ENCODE measurements around the gene ALAS1.

DNA sequence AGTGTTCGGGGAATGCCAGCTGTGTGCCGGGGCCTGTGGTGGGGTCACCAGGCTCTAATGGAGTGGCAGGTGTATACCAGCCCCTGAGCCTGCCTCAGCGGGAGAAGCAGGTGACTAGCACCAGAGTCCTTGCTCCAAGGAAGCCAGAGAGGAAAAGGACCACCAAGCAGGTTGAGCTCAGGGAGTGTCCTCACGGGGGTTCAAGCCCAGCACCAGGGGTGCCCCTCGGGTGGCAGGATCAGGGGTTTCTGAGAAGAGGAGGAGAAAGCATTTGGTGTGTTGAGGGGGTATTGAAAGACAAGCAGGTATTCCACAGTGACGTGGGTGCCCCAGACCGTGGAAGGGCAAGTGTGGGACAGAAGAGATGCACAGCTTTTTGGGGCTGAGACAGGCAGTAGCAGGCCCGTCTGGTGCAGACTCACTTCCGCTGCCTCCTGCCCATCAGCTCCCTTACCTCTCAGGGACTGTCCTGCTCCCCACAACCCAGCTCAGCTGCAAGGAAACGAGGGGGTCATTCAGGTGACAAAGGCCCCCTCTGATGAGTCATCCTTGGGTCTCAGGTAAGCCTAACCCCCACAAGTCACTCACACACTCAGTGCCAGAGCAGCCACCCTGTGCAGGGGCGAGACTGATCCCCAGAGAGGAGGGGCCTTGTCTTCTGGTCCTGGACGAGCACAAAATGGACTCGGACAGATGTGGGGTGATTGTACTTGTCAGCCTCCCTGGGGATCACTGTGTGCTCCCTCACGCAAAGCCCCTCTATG, 22.4 kb upstream of the ALAS1 start:
- TF ChIP-seq, protein P1, sequence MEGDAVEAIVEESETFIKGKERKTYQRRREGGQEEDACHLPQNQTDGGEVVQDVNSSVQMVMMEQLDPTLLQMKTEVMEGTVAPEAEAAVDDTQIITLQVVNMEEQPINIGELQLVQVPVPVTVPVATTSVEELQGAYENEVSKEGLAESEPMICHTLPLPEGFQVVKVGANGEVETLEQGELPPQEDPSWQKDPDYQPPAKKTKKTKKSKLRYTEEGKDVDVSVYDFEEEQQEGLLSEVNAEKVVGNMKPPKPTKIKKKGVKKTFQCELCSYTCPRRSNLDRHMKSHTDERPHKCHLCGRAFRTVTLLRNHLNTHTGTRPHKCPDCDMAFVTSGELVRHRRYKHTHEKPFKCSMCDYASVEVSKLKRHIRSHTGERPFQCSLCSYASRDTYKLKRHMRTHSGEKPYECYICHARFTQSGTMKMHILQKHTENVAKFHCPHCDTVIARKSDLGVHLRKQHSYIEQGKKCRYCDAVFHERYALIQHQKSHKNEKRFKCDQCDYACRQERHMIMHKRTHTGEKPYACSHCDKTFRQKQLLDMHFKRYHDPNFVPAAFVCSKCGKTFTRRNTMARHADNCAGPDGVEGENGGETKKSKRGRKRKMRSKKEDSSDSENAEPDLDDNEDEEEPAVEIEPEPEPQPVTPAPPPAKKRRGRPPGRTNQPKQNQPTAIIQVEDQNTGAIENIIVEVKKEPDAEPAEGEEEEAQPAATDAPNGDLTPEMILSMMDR (conservative IDR thresholded peaks at IDR 0.05; ENCODE audit: low read depth, low read length), result no peak
- TF ChIP-seq EZH2 (IDR thresholded peaks at IDR 0.05; ENCODE audit: borderline replicate concordance, low read depth, low read length, poor library complexity, severe bottlenecking), result no peak

Measured in A673 (cell line).